Cardiac fibroblast (primary cell): ENCODE measurements around the gene NTNG1.

Experiments
- DNase-seq, 2 donors: peaks; one replicate each; pipeline versions ENCODE4 v3.0.0 to v3.0.0-alpha.2; 2010; ENCODE audit warnings: low read depth in 2 of 2
- H3K4me3 ChIP-seq, 2 donors: replicated peaks in 1 of 2; 1 replicate in 1 of 2; 2 replicates in 1 of 2; pipeline ENCODE4 v1.5.1; 2011; ENCODE audit warnings: low read depth in 2 of 2, low read length in 2 of 2, mild to moderate bottlenecking in 2 of 2, moderate library complexity in 1 of 2
- TF ChIP-seq, protein P1 (sequence below): IDR thresholded peaks from one replicate; pipeline ENCODE4 v1.5.1; 2011; ENCODE audit warnings: low read depth, mild to moderate bottlenecking, low read length, inconsistent platforms

NTNG1 gene

DNA sequence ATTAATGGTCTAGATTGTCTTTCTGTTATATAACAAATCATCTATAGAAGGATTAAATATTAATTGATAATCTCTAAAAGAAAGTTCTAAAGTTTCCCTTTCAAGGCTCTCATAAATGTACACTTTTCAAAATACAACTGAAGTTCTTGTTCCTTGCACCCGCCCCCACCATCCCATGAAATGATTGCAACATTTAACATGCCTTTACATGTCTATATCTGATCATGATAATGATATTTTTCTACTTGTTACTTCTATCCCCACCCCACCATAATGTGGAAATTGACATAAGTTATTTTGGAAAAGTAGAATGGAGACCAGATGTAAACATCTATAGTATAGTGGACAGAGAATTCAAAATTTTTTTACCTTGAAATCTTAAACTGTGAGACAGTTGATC lies 186.6 kb downstream of the NTNG1 start:
- TF ChIP-seq, protein P1, sequence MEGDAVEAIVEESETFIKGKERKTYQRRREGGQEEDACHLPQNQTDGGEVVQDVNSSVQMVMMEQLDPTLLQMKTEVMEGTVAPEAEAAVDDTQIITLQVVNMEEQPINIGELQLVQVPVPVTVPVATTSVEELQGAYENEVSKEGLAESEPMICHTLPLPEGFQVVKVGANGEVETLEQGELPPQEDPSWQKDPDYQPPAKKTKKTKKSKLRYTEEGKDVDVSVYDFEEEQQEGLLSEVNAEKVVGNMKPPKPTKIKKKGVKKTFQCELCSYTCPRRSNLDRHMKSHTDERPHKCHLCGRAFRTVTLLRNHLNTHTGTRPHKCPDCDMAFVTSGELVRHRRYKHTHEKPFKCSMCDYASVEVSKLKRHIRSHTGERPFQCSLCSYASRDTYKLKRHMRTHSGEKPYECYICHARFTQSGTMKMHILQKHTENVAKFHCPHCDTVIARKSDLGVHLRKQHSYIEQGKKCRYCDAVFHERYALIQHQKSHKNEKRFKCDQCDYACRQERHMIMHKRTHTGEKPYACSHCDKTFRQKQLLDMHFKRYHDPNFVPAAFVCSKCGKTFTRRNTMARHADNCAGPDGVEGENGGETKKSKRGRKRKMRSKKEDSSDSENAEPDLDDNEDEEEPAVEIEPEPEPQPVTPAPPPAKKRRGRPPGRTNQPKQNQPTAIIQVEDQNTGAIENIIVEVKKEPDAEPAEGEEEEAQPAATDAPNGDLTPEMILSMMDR: no peak
- DNase-seq: no peak
- no peak overlapping the region for H3K4me3 ChIP-seq

DNA sequence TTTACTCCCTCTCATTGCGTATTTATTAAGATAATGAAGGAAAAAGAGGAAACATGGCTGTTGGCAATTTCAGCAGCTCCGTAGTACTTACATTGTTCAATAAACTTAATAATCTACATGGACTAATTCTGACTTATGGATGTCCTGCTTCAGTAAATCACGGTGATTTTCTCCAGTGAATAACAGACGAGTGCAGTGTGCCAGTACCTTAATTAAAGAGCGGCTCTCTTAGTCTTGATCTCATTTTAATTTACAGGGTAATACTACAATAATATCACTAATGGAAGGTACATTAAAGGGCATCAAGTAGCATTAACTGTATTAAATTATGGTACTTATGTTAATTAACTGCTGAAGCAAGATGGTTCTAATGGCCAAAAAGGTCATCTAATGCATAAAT lies 187.2 kb downstream of the NTNG1 start:
- no peak for DNase-seq
- no peak overlapping the region for H3K4me3 ChIP-seq
- TF ChIP-seq, protein P1: no peak

DNA sequence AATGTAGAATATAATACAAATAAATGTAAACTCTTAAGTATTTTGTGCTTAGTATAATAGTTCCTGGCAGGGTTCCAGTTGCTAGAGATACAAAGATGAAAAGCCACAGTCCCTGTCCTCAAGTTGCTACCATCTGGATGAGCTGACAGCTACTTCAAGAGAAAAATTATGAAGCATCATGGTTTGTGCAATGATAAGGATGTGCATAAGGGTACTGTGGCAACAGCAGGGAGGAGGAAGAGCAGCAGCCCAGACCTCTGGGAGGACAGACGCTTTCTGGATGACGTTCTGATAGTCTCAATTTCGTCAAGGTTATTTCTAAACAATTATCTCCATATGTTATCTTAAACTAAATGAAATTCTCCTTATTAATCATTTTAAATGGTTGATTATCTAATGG lies 198.9 kb downstream of the NTNG1 start:
- TF ChIP-seq, protein P1: no peak
- H3K4me3 ChIP-seq: no peak overlapping the region
- DNase-seq: no peak

DNA sequence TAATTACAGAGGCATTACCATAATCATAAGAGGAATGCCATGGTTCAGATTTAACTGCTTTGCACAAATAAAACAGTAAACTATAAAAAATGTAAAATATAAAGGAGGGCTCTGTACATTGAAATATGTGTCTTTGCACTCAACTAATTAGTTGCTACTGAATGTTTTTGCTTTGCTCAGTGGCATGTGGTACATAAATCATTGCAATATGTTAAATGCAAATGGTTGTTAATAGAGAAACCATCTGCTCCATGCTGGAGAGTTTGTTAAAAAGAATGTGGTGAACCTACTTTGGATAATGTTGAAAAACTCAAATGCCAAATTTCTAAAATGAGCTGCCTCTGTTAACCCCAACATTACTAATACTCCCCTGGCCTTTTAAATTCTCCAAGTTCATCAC lies 201.5 kb downstream of the NTNG1 start:
- no peak for DNase-seq
- TF ChIP-seq, protein P1: no peak

DNA sequence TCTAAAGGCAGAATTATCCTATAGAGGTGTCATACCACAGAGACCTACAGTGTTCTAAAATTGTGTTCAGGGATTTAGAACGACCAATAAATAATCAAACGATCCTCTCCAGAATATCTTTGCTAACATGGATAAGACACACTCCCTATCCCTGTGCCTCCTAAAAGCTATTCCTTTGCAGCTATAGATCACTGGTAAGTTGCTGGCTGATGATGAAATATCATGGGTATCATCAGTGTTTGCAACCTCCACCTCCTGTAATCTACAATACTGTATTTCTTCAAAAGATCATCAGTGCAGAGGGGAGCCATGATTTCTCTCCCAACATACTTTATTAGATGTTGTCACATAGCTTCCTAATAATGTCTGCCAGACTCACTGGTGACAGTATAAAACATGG lies 201.9 kb downstream of the NTNG1 start:
- DNase-seq: no peak
- H3K4me3 ChIP-seq: no peak overlapping the region
- TF ChIP-seq, protein P1: no peak

More for the DNA sequence above, 201.5 kb downstream of the NTNG1 start:
- H3K4me3 ChIP-seq: no peak overlapping the region

DNA sequence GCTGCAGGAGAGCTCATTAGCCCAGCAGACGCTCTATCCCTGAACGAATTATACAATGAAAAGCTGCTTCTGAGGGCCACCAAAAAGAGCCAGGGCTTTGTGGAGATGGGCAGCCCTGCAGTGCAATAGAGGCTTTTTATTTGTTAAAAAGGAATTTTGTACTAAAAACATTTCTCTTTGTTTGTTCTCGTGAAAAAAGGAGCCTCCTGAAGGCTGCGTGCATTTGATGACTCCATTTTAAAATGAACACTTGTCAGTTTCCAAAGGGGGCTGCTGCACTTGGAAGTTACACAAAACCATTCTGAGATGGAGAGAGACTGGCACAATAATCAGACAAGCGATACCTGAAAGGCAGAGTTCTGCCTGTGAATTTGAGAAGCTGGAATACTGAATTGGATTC lies 202.8 kb downstream of the NTNG1 start:
- H3K4me3 ChIP-seq: no peak overlapping the region
- DNase-seq: no peak
- TF ChIP-seq, protein P1: no peak

DNA sequence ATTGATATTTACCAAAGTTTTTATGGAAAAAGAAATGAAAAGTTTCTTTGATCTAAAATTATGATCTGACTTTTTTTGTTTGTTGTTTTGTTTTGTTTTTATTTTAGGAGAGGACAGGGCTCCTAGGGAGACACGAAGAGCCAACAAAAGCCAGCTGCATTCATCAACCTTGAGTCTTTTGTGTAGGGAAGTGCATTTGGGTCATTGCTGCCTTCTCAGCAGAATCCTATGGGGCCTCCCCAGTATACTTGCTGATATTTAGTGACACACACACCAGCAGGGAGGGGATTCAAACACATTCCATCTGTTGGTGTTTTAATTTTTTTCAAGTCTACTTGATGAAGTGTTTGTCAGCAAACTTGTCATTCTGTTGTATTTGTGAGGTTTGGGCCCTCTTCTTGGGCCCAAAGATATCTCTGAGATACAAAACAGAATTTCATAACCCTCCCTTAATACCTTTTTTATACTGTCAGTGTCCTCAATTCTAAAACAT lies 203.5 kb downstream of the NTNG1 start:
- TF ChIP-seq, protein P1: no peak
- DNase-seq: no peak

More for the DNA sequence above, 203.5 kb downstream of the NTNG1 start:
- no peak overlapping the region for H3K4me3 ChIP-seq
